CMK (cell line): ENCODE measurements around the gene WDPCP.
A peak's percentile ranks its signal among the peaks of the same experiment; 100 is the strongest.
"Not testable (repeated sequence)": the region's sequence is repeated elsewhere in the genome, so short reads cannot be mapped to it uniquely, and the experiment has no call there.

Experiments
- DNase-seq: peaks from one replicate; pipeline ENCODE4 v3.0.0-alpha.2; 2010; ENCODE audit warnings: low read depth

WDPCP gene

DNA sequence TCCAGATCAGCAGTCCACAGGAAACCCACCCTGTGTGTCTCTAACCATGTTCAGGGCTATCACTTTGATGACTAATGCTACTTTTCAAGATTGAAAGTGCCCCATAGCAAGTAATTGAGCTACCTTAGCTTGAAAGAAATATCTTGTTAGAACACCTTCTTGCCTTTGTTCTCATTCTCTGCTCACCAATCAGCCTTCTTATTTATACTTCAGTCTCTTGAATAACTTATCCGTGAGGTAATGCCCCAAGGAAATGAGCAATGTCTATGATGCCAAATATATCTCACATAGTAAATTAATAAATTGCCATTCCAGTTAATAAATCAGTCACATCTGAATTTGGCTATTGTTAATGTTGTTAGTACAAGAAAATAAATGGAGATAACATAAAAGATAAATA lies 141.6 kb downstream of the WDPCP start:
- DNase-seq = no peak

DNA sequence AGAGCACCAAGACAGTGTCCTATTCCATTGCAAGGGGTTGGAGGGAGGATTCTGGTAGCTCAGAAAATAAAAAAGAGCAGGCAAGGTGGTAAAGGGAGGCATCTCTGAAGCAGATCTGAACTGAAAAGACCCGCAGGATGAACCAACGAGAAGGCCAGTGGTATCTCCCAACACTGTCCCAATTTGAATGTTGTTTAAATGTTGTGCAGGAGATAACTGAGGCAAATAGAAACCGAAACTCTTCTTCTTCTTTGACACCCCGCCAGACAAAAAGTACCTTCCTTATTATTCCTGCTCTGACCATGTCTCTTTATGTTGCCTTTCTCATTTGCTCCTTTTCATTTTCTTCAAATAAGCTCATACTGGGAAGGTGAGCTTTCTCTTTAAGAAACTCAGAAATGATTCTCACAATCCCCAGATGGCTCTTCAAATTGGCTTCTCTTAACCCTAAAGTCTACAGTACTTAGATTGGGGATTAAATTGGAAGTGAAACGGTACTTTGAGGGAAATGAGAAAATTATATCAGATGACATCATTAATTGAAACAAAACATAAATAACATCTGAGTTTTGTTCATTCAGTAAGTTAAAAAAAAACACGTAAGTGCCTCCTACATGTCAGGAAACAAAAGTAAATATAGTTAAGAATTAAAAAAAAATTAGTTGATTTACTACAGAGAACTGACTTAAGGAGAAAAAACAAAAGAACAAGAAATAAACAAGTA lies 143.6 kb downstream of the WDPCP start:
- DNase-seq = no peak

DNA sequence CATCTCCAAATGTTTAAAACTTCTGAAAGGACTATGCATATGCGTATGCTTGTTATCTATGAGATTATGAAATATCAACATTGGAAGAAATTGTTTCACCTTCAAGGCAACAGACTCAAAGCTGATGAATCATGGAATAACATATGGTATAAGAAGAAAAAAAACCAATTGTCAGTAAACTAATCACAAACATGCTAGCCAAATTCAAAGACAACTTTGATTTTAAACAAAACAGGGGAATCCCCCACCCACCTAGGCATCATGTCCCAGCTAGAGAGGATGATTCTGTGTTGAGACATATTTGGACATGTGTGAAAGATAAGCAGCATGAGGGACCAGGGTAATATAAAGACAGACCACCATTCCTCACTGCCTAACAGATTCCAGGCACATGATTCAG lies 147.7 kb downstream of the WDPCP start:
- no peak for DNase-seq

DNA sequence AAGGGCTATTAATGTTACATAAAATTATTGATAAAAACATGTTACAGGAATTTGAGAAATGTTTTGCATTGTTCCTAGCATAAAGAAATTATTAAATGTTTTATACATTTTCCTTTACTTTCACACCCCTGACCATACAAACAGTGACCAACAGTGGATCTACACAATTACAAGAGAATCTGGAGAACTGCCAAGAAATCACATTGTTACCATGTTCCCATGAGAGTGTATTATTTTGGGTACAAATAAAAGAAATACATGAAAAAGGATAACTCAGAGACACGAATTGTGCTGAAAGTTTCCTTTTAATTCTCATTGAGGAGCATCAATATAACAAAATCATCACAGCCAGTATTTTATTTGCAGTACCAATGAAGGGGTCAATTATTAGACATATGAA lies 150.1 kb downstream of the WDPCP start:
- no peak for DNase-seq

DNA sequence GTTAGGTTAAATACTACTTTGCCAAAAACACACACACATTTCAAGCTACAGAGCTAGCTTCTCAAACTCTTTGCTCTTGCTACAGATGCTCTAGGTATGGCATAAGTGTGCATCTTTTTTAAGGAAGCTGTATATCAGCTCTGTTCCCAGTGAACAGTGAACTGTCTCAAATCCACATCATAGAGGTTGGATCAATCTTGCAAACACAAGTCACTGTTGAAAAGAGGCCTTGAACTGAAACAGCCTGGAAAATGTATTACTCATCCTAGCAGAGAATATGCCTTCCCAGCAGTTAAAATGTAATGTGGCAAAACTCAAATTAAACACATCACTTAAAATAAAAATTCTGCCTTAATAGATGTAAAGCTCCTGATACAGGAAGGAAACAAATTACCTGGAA lies 151.8 kb downstream of the WDPCP start:
- DNase-seq = no peak

DNA sequence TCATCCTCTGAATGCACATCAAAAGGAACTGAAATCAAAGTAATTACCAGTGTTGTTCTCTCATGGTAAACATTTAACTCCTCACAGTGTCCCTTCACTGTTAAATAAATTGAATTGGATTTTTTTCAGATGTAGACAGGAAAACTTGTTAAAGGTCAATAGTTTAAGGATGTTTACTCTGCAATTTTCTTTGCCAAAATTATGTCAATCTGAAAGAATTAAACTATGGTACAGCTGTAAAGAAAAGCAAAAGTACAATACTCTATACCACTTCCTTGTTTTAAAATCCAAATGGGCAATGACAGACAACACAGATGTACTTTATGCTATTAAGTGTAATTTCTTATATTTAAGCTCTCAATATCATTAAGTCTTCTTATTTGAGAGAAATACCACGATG lies 153.2 kb downstream of the WDPCP start:
- no peak for DNase-seq

DNA sequence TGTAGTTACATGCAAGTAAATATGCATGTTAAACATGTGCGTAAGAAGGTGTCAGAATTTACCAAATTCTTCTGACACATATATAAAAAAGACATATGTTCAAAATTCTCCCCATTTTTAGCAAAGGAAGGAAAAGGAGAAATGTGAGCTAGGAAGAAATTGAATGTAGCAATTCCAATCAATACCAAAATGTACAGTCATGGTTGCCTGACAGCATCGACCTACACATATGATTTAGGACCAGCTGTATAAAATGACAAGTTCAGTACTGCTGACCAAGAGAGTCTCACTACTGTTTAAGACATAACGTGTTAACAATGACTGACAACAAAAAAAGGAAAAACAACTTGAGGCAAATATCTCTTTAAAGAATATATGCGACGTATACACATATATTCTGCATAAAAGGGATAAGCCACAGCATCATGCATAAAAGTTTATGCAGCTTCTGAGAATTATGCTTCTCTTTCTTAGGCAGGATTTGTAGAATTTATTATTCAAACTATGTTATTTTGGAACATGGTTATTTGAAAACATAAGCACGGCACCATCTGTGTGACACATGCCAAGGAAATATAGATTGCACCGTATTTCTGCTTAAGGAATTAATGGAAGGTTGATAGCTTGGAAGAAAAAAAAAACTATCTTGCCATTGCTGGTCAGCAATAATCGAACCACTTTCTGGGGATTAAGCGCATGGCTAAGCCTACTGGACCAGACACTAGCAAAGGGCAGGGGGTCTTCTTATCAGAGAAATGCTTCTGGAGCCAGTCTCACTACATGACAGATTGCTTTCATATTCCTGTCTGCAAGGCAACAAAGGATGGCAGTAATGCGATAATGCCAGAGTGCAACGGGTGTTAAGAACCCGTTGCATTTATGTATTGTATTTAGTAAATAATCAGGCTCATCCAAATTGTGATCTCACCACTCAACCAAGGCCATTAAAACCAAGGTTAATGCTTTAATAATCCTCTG lies 154.0 kb downstream of the WDPCP start:
- DNase-seq = no peak

DNA sequence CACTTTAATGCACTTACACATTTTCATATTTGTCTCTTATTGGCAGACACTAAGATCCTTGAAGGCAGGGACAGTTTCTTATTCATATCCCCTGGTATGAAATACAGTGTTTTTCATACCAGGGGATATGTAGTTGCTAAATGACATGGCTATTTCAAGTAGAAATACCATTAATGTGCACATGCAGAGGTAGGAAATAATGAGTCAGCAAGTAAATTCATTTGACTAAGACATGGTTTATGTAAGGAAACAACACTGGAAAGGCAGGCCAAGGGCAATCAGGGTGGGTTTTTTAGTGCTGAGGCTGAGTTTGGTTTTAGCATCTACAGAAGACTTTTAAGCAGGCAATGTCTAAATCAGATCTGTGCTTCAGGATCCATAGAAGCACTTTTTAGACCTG lies 155.9 kb downstream of the WDPCP start:
- DNase-seq = no peak

DNA sequence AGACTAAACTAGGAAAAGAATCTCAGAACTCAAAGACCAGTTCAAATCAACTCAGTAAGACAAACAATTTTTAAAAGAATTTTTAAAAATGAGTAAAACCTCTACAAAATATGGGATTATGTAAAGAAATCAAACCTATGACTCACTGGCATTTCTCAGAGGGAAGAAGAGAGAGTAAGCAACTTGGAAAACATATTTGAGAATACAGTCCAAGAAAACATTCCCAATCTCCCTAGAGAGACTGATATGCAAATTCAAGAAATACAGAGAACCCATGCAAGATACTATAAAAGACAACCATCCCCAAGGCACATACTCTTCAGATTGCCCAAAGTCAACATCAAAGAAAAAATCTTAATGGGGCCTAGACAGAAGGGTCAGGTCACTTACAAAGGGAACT lies 162.7 kb downstream of the WDPCP start:
- DNase-seq = no peak

DNA sequence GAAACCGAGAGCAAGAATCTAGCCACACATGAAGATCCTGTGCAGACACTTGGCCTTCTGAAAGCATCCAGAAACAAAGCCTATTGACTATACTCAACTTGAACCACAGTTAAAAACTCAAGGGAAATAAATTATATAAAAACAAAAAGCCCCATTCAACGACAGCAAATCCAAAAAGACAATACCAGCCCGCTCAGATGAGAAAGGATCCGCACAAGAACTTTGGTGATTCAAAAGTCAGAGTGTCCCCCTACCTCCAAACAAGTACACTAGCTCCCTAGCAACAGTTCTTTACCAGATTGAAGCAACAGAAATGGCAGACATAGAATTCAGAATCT lies 163.2 kb downstream of the WDPCP start:
- DNase-seq = no peak

DNA sequence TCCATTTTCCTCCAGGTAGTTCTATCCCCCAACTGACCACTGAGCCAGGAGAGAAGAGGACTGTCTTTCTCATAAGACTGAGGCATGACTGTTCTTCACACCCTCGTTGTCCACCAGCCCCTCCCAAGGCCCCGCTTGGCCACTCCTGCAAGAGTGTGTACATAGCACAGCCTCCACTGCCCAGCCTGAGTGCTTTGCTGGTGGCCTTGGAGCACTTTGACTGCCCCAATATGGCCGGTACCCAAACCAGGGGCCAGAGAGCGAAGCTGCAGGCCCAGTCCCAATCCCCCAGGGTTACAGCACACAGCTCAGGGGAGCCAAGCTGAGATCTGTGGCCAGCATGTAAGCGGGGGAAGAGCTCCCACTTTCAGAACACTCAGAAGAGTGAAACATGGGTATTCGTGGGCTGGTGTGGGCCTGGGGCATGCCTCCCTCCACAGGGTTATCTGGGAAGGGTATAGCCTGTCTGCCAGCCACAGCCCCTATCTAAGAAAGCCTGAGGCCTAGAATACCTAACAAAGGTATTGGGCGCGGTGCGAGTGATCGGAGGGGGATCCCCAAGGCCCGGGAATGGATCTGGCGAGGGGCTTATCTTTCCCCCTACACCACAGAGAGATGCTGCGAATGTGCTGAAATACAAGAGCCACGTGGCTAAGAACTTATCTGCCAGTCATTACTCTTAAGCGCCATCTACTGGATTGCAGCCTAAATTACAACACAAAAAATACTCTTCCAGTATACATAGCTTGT lies 163.8 kb downstream of the WDPCP start:
- DNase-seq = peak; percentile 22

DNA sequence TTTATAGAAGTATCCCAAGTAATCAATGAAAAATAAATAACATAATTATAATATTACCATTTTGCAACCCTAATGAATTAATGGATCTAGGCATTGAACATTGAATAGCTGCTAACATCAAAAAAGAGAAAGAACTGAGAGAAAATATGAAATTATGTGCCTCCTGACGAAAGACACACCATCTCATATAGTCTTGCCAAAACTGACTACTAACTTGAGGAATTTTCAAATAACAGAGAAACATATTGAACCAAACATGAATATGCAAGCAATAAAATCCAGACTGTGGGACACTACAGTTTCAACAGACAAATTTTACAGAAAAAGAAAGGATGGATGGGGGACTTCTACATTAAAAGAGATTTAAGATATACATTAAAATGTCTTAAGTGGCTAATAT lies 165.7 kb downstream of the WDPCP start:
- DNase-seq = no peak

DNA sequence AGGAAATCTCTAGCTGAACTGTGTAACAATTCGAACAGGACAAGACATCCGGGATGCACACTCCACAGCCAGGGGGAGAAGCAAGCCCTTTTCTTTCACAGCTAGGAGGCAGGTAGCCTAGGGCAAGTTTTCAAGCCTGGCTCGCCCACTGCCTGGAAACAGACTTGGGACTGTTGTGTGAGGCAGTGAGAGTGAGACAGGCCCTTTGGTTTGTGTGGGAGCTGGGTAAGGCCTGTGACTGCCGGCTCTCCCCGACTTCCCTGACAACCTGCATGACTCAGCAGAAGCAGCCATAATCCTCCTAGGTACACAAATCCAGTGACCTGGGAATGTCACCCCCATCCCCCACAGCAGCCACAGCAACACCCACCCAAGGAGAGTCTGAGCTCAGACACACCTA lies 179.7 kb downstream of the WDPCP start:
- DNase-seq = no peak

DNA sequence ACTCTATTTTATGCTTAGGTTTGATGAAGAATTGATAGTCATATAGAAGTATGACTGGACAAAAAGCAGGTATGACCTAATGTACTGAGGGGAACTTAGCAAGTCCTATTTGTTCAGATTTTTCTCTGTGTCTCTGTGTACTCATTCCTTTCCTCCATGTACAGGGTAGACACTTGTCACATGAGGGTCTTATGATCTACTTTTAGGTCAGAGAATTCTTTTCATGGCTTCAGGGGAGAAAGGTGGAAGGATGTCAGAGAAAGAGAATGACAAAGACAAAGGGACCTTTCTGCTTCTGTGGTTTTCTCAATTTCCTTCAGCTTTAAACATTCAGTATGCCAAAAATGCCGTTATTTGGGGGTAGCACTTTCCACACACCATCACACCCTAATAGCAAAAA lies 181.6 kb downstream of the WDPCP start:
- DNase-seq = no peak

DNA sequence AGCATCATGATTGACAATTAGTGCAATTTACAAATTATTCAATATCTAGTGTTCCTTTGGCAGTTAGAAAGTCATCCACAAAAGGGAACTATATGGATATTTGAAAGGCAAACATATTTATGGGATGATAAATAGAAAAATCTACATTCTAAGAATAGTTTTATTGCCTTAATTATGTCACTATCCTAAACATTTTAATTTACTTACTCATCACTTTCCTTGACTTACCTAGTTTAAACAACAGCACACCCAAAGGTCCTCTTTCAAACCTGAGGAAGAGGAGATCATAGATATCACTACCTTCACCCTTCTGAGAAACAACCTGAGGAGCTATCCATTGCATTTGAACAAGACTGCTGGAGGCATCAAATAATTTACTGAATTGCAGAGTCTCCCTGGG lies 184.5 kb downstream of the WDPCP start:
- DNase-seq = no peak

DNA sequence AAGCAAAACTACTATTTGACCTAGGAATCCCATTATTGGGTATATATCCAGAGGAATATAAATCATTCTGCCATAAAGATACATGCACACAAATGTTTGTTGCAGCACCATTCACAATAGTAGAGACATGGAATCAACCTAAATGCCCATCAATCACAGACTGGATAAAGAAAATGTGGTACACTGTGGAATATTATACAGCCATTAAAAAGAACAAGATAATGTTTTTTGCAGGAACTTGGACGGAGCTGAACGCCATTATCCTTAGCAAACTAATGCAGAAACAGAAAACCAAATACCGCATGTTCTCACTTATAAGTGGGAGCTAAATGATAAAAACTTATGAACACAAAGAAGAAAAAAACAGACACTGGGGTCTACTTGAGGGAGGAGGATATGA lies 185.4 kb downstream of the WDPCP start:
- DNase-seq = not testable (repeated sequence)

DNA sequence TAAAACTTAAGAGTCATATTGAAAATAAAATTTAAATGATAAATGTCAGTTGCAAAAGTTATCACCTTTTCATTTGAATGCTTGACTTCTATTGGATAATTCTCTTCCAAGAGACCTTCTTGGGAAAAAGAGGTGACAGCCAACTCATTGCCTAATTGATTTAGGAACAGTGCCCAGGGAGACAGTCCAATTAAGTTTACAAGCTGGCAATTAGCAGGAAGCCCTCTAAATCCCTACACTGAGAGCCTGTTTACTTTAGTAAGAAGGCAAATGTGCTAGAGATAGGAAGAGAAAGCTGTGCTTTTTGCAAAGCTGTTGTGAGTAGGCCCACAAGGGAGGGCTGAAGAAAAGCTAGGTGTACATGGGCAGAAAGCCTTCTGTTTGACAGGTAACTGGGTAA lies 189.1 kb downstream of the WDPCP start:
- no peak for DNase-seq

DNA sequence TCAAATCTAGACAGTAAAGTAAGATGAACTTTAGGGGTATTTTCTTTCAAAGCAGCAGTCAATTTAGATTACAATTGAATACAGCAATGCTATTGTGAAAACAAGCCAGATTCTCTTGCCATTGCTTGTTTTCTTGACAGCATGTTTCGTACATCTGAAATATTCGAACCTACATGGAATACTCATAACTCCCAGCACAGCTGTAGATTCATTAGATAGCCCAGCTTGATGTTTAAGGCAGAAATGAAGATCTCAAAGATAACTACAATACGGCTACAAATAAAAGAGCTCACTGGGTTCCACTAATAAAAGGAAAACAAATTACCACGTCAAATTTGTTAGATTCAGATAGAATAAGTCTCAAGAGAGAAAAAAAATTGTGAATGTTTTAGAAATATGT lies 208.8 kb downstream of the WDPCP start:
- no peak for DNase-seq

DNA sequence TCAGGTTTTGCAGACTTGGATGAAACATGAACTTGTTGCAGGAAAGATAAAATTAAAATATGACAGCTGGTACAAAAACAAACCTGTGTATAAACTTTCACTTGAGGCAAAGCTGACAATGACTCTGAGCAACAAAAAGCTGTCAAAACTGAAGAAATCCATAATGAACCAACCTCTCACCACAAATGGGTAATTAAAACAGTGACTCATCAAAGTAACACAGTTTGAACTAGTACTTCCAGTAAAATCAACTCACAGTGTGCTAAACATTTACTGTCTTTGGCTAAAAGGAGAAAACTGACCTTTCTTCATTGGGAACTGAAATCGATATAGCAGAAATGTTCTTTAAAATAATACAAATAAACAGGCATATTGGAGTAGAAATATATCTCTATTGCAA lies 209.7 kb downstream of the WDPCP start:
- DNase-seq = no peak

DNA sequence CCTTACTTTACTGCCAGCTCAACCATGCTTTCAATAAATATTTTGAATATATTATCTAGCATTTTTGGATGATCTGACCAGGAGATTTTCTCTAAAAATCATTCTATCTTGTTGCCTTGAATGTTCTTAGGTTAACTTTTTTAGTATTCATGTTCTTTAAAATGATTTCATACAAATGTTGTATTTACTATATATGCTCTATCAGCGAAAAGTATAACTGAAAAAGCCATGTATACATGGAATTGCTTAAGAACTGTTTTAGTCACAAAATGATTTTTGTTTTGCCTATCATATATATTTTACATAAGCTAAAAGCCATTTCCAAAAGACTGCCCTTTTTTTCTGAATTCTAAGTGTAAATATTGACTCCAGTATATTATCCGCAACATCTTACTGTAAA lies 213.9 kb downstream of the WDPCP start:
- no peak for DNase-seq

DNA sequence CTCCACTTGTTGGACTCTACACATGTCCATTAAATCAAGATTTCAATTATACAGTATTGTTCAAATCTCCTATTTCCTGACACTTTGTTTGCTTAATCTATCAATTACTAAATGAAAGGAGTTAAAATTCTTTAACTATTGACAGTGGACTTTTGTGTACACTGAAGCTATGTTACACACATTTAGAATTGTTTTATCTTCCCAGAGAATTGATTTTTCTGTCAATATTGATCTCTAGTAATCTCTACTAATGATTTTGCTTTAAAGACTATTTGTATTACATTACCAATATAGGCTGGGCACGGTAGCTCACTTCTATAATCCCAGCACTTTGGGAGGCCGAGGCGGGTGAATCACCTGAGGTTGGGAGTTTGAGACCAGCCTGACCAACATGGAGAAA lies 215.7 kb downstream of the WDPCP start:
- no peak for DNase-seq

DNA sequence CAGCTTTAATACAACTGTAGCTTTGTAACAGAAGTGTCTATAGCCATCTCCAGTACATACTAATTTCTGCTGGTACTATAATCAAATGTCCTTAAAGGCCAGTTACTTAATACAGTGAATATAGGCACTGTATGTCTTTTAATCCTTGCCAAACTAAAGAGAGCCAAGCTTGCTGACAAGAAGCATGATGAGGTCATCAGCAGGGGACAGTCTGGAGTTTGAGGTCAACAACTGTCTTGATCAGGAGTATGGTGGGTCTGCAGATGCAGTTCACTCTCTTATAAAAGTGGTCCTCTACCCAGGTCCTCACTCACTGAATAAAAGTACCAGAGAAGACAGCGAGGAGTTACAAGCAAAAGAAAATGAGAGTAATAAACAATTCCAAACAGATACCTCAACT lies 219.1 kb downstream of the WDPCP start:
- no peak for DNase-seq

DNA sequence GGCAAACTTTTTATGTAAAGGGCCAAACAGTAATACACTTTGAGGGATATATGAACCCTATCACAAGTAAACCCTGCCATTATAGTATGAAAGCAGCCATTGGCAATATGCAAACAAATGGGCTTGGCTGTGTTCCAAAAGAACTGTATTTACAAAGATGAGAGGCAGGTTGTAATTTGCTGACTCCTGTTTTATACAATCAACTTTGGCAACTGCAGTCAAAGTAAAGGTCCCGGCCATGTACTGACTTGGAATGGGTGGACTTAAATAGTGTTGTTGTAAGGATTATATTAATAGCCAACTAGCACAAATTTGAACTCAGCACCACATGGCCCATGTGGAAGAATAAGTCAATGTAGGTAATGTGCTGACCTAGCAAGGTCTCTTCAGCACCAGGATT lies 223.4 kb downstream of the WDPCP start:
- DNase-seq = no peak
